ENCODE results near the gene TSLP.

- TF ChIP-seq CTCF (IDR thresholded peaks at IDR 0.05): no peak
- no peak for TF ChIP-seq POLR2A (IDR thresholded peaks at IDR 0.05)
These were observed 50.9 kb downstream of the TSLP start for GRCh38 chr5:111122398-111122797.
